Endothelial cell of umbilical vein (primary cell): ENCODE measurements around the gene PKD1. TPM values are rescaled to one million over a fixed set of nuclear protein-coding genes. Genes with fewer than 3 reads are reported as not detected.

Experiments
- BruUV-seq: library from RNA; stranded (reverse); fragments of 400-500 nt; replicated peaks from 2 replicates; lab custom pipeline; 2021; lab: Mats Ljungman, UMichigan
- CTCF ChIA-PET: fragments of 300-600, 350-600 bp; sonication (Branson Sonifier 250); formaldehyde crosslinking; loops from one replicate; lab custom pipeline; 2021; ENCODE audit warnings: antibody characterized with exemption, inconsistent platforms; lab: Charles Lee
- POLR2A ChIA-PET: fragments of 300-600, 350-600 bp; sonication (Branson Sonifier 250); formaldehyde crosslinking; loops from one replicate; lab custom pipeline; 2021; ENCODE audit warnings: antibody characterized with exemption, inconsistent platforms; lab: Charles Lee
- DNase-seq: peaks from one replicate; pipeline ENCODE4 v3.0.0-alpha.2; 2011; ENCODE audit warnings: low read depth, low spot score
- FAIRE-seq: peaks from 2 replicates; lab custom pipeline; 2011; peaks lifted over from hg19 to GRCh38; lab: Jason Lieb, UNC
- H2AFZ ChIP-seq: 2 replicates; pipeline ENCODE4 v1.6.0; 2012; ENCODE audit warnings: low read depth, low read length, control low read depth, inconsistent platforms
- H3K27ac ChIP-seq: 2 replicates; pipeline ENCODE4 v1.5.1; 2011; ENCODE audit warnings: low read depth, mild to moderate bottlenecking, control low read depth, low read length, moderate library complexity; ENCODE audit not compliant: insufficient read depth
- H3K27me3 ChIP-seq, 2 experiments: 2 replicates each; pipeline versions ENCODE4 v1.6.0 to v1.6.1; 2011; ENCODE audit warnings: low read length in 2 of 2, mixed read lengths in 1 of 2; ENCODE audit not compliant: control insufficient read depth in 2 of 2, insufficient read depth in 2 of 2
- H3K36me3 ChIP-seq, 2 experiments: 2 replicates in 1 of 2; 3 replicates in 1 of 2; pipeline ENCODE4 v1.5.1; 2011; ENCODE audit warnings: low read length in 2 of 2, mild to moderate bottlenecking in 1 of 2, moderate library complexity in 1 of 2; ENCODE audit not compliant: control insufficient read depth in 2 of 2, insufficient read depth in 2 of 2; ENCODE audit errors: extremely low read depth in 1 of 2
- H3K4me1 ChIP-seq: 3 replicates; pipeline ENCODE4 v1.5.1; 2011; ENCODE audit warnings: mild to moderate bottlenecking, low read length; ENCODE audit not compliant: control insufficient read depth, insufficient read depth; ENCODE audit errors: extremely low read depth
- H3K4me2 ChIP-seq: 2 replicates; pipeline ENCODE4 v1.6.1; 2011; ENCODE audit warnings: low read length, control low read depth, mixed read lengths; ENCODE audit not compliant: insufficient read depth
- H3K4me3 ChIP-seq, 3 experiments: fragments of 200-600 bp in 1 of 3; sonication (generic), shearing (Covaris generic) in 1 of 3; replicated peaks in 1 of 3; 2 replicates each; pipeline ENCODE4 v1.5.1; 2011 to 2016; ENCODE audit warnings: control low read depth in 3 of 3, low read length in 3 of 3, mild to moderate bottlenecking in 2 of 3, inconsistent platforms in 1 of 3, low read depth in 1 of 3, moderate library complexity in 1 of 3; ENCODE audit not compliant: insufficient read depth in 1 of 3
- H3K79me2 ChIP-seq: 2 replicates; pipeline ENCODE4 v1.6.0; 2012; ENCODE audit warnings: low read length, inconsistent platforms; ENCODE audit not compliant: control insufficient read depth, insufficient read depth
- H3K9ac ChIP-seq: replicated peaks from 2 replicates; pipeline ENCODE3; 2011; ENCODE audit warnings: low read length, control low read depth; ENCODE audit not compliant: insufficient read depth; ENCODE audit errors: extremely low read depth
- H3K9me1 ChIP-seq: replicated peaks from 3 replicates; pipeline ENCODE4 v1.6.0; 2011; ENCODE audit warnings: mild to moderate bottlenecking, low read length; ENCODE audit not compliant: control insufficient read depth, insufficient read depth; ENCODE audit errors: extremely low read depth
- H3K9me3 ChIP-seq: replicated peaks from 2 replicates; pipeline ENCODE4 v1.5.1; 2012; ENCODE audit warnings: low read length, inconsistent platforms; ENCODE audit not compliant: control insufficient read depth, insufficient read depth
- H4K20me1 ChIP-seq: replicated peaks from 2 replicates; pipeline ENCODE3; 2011; ENCODE audit warnings: mild to moderate bottlenecking, low read length; ENCODE audit not compliant: control insufficient read depth, insufficient read depth; ENCODE audit errors: extremely low read depth
- JUN ChIP-seq: IDR thresholded peaks from 2 replicates; pipeline ENCODE4 v1.6.1; 2011; ENCODE audit warnings: borderline replicate concordance, low read depth; ENCODE audit not compliant: insufficient read length, insufficient read depth
- POLR2A ChIP-seq: IDR thresholded peaks from 2 replicates; pipeline ENCODE4 v1.6.1; 2012; ENCODE audit warnings: low read depth, mild to moderate bottlenecking, control low read depth, low read length
- POLR2AphosphoS5 ChIP-seq: IDR thresholded peaks from 2 replicates; pipeline ENCODE4 v1.6.1; 2012; ENCODE audit warnings: low read depth, mild to moderate bottlenecking, control low read depth, low read length, moderate library complexity; ENCODE audit not compliant: insufficient read depth
- dilution Hi-C: fragments of 300-500 bp; cut with MboI; formaldehyde crosslinking; loops from one replicate; pipeline ENCODE4 v1.15.0; 2019; ENCODE audit warnings: low sequenced_read_pairs; ENCODE audit not compliant: extremely low pct_ligation_motif_present
- intact Hi-C: fragments of 100-400 bp; cut with micrococcal nuclease; formaldehyde crosslinking; loops from one replicate; pipeline ENCODE4 v1.10.0; 2022
- polyA plus RNA-seq, 4 experiments: library from polyadenylated mRNA; depleted of rRNA in 3 of 4; stranded (reverse) in 3 of 4; unstranded in 1 of 4; fragments of >200 nt; gene quantifications; 2 replicates each; pipeline versions ENCODE4 v1.2.1 to v1.2.3, GENCODE V29; 2011 to 2012; ENCODE audit warnings: missing spikeins in 1 of 4
- total RNA-seq: library from RNA; stranded (reverse); gene quantifications from 2 replicates; pipeline ENCODE4 v1.2.3, GENCODE V29; 2021

PKD1 gene
- total and polyA plus RNA-seq, 2 donors (not counting 3 experiments of a cell fraction or from before 2014, with no cell fraction given) = 52.5 to 102 TPM

DNA sequence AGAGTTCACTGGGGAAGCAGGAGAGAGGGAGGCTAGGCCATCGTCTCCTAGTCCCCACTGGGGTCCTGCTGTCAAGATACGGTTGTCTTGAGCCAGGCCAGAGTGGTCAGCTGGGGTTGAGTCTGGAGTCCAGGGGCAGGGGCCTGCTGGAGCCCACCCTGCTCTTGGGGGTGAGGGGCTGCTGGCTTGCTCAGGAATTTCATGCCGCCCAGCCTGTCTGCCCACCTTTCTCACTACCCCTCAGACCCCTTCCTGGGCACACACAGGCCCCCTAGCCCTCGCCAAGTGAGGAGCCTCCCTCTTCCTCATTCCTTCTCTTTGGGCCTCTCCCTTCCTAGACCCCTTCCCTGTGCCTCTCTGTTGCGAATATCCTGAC is 21.1 kb upstream of the PKD1 start:
- H3K9me3 ChIP-seq = no peaks in the 10 kb centered on the region
- CTCF ChIA-PET = interaction anchor here (1.3 kb wide), 1 partner anchor 49 kb away, joined by 3 read pairs; no protein-coding TSS in a partner anchor
- dilution Hi-C loops = loop anchor here (25.0 kb wide), 1 partner anchor 120 kb away; the partner anchor contains the start of genes NHERF2, NTHL1 and TSC2
- peak overlapping the region; percentile 87 for H3K4me2 ChIP-seq
- no peak overlapping the region for H2AFZ ChIP-seq
- POLR2A ChIA-PET = interaction anchor here (1.0 kb wide), 1 partner anchor 13 kb away, joined by 4 read pairs; no protein-coding TSS in a partner anchor
- FAIRE-seq = no peak
- H3K36me3 ChIP-seq = peaks cover 0 to 2% of the 10 kb centered on the region in 2 experiments
- TF ChIP-seq JUN (no peak), POLR2A (peak; percentile 27)
- DNase-seq = no peak
- intact Hi-C loops = no loop called here
- H3K27me3 ChIP-seq = no peaks in the 10 kb centered on the region
- peaks cover 41% of the 10 kb centered on the region for H3K4me1 ChIP-seq
- no TSS peak for BruUV-seq
- no peaks in the 10 kb centered on the region for H3K9me1 ChIP-seq
- peaks cover 91% of the 10 kb centered on the region for H3K79me2 ChIP-seq
- H3K4me3 ChIP-seq = peak overlapping the region in 2 of 3 experiments; percentile 54 to 83
- peak overlapping the region; percentile 31 for H3K27ac ChIP-seq
- H4K20me1 ChIP-seq = no peaks in the 10 kb centered on the region
- H3K9ac ChIP-seq = peak overlapping the region; percentile 32

DNA sequence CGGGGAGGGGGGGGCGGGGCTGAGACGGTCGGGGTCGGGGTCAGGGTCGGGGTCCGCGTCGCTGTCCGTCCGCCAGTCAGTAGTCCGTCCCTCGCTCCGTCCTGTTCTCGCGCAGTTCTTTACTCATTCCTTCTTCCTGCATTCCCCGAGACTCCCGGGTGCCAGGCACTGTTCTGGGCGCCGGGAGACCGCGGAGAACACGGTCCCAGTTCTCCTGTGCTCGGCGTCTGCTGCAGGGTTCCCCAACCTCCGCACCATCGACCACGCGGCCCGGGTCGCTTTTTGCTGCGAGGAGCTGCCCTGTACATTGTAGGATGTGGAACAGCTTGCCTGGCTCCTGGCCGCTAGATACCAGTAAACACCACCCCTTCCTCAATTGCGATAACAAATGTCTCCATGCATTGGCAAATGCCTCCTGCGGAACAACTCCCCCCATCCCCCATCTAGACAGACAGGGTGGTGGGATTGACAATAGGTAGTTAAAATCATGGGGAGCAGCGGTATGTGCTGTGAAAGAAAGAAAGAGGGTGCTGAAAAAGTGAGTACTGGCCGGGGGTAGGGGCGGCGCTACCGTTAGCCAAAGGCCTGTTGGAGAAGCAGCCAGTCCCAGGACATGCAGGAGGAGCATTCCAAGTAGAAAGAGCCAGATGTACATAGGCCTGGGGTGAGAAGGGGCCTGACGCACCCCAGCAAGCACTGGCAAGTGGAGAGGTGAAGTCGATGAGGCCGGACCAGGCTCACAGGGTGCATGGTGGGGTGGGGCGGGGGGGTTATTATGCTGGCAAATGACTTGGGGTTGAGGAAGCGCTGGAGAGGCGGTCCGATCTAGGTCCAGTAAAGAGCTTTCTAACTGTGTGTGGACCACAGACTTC is 20.5 kb upstream of the PKD1 start:
- no peak for TF ChIP-seq JUN
- peak; percentile 31 for TF ChIP-seq POLR2AphosphoS5
- no peaks in the 10 kb centered on the region for H3K27me3 ChIP-seq
- POLR2A ChIA-PET = interaction anchor here (0.6 to 2.4 kb wide), 34 partner anchors 11 to 192 kb away, joined by 3 to 32 read pairs (median 6); partner anchors contain the start of genes ECI1, MLST8, NTHL1 and PGP
- peak overlapping the region; percentile 67 for H3K9ac ChIP-seq
- peaks cover 2 to 6% of the 10 kb centered on the region in 2 experiments for H3K36me3 ChIP-seq
- DNase-seq = peak; percentile 65
- FAIRE-seq = peak; percentile 75
- dilution Hi-C loops = loop anchor here (25.0 kb wide), 1 partner anchor 119 kb away; the partner anchor contains the start of genes NHERF2, NTHL1 and TSC2
- H3K9me1 ChIP-seq = no peaks in the 10 kb centered on the region
- peak overlapping the region; percentile 87 for H3K4me2 ChIP-seq
- H3K79me2 ChIP-seq = peaks cover 91% of the 10 kb centered on the region
- H3K9me3 ChIP-seq = no peaks in the 10 kb centered on the region
- CTCF ChIA-PET = interaction anchor here (1.1 to 2.1 kb wide), 7 partner anchors 10 to 153 kb away, joined by 3 to 14 read pairs (median 9); partner anchors contain the start of gene ECI1
- H3K4me3 ChIP-seq = peak overlapping the region; percentile 24 to 83 (median 54)
- H3K4me1 ChIP-seq = peaks cover 43% of the 10 kb centered on the region
- peak overlapping the region; percentile 35 for H3K27ac ChIP-seq
- H4K20me1 ChIP-seq = no peaks in the 10 kb centered on the region
- BruUV-seq = TSS peak; percentile 69
- intact Hi-C loops = loop anchor here (1.0 to 2.0 kb wide), 7 partner anchors 14 to 148 kb away; partner anchors contain the start of genes E4F1, ECI1, MLST8 and NTHL1
- H2AFZ ChIP-seq = no peak overlapping the region
